NCI-H2107 (cell line): ENCODE data around the gene SLC5A1.

Experiments
- DNase-seq: peaks from one replicate; lab custom pipeline; 2025; lab: John Stamatoyannopoulos, UW

SLC5A1 gene

GRCh38 chr22:32042924-32043323, at the start of gene SLC5A1:
Gene SLC5A1, plus strand, starts transcription at chr22:32043261. Its CDS starts 21 bp downstream, at chr22:32043282.
- DNase-seq: peak; percentile 65

- DNase-seq: no peak
These were observed 48.0 kb upstream of the SLC5A1 start for GRCh38 chr22:31995046-31995445.

- no peak for DNase-seq
These were observed 47.3 kb upstream of the SLC5A1 start for GRCh38 chr22:31995807-31996206.

GRCh38 chr22:31998784-31999385, 44.2 kb upstream of the SLC5A1 start:
- no peak for DNase-seq

GRCh38 chr22:32000181-32000580, 42.9 kb upstream of the SLC5A1 start:
- no peak for DNase-seq

GRCh38 chr22:32005453-32005852, 37.6 kb upstream of the SLC5A1 start:
- DNase-seq: no peak

- no peak for DNase-seq
These were observed 29.9 kb upstream of the SLC5A1 start for GRCh38 chr22:32013200-32013599.

- no peak for DNase-seq
These were observed 27.0 kb upstream of the SLC5A1 start for GRCh38 chr22:32016081-32016480.

GRCh38 chr22:32018056-32018455, 25.0 kb upstream of the SLC5A1 start:
- no peak for DNase-seq

- no peak for DNase-seq
These were observed 22.9 kb upstream of the SLC5A1 start for GRCh38 chr22:32020117-32020516.

- DNase-seq: no peak
These were observed 21.3 kb upstream of the SLC5A1 start for GRCh38 chr22:32021716-32022115.

GRCh38 chr22:32023251-32023827, 19.7 kb upstream of the SLC5A1 start:
- no peak for DNase-seq

GRCh38 chr22:32024796-32025195, 18.3 kb upstream of the SLC5A1 start:
- no peak for DNase-seq

GRCh38 chr22:32030518-32031247, 12.4 kb upstream of the SLC5A1 start:
- DNase-seq: no peak

GRCh38 chr22:32031466-32031865, 11.6 kb upstream of the SLC5A1 start:
- DNase-seq: no peak

GRCh38 chr22:32034275-32034674, 8.8 kb upstream of the SLC5A1 start:
- DNase-seq: no peak

GRCh38 chr22:32037236-32037635, 5.8 kb upstream of the SLC5A1 start:
- no peak for DNase-seq

GRCh38 chr22:32040324-32040904, 2.6 kb upstream of the SLC5A1 start:
- no peak for DNase-seq

- no peak for DNase-seq
These were observed 330 bp downstream of the SLC5A1 start for GRCh38 chr22:32043391-32043790.

GRCh38 chr22:32044477-32044876, 1.4 kb downstream of the SLC5A1 start:
- DNase-seq: no peak

- DNase-seq: no peak
These were observed 1.9 kb downstream of the SLC5A1 start for GRCh38 chr22:32044913-32045312.

GRCh38 chr22:32048069-32048468, 5.0 kb downstream of the SLC5A1 start:
- no peak for DNase-seq
